Keratinocyte (primary cell): Measurements from ENCODE around the gene ARHGAP24. TPM values are rescaled to one million over a fixed set of nuclear protein-coding genes. Genes with fewer than 3 reads are reported as not detected.

ENCODE experiments used
- DNase-seq: peaks from one replicate; pipeline ENCODE4 v3.0.0-alpha.2; 2011; ENCODE audit warnings: low read depth, missing footprints, low spot score
- FAIRE-seq: peaks from 2 replicates; lab custom pipeline; 2011; peaks lifted over from hg19 to GRCh38; lab: Jason Lieb, UNC
- H2AFZ ChIP-seq: 2 replicates; pipeline ENCODE4 v1.6.0; 2012; ENCODE audit warnings: low read length, control low read depth, inconsistent platforms; ENCODE audit not compliant: control insufficient read depth
- H3K27ac ChIP-seq: 2 replicates; pipeline ENCODE4 v1.5.1; 2011; ENCODE audit warnings: low read length; ENCODE audit not compliant: control insufficient read depth, insufficient read depth
- H3K27me3 ChIP-seq: 3 replicates; pipeline ENCODE4 v1.6.0; 2011; ENCODE audit warnings: low read length; ENCODE audit not compliant: control insufficient read depth, insufficient read depth; ENCODE audit errors: extremely low read depth
- H3K36me3 ChIP-seq, 2 experiments: 2 replicates in 1 of 2; 3 replicates in 1 of 2; pipeline ENCODE4 v1.5.1; 2011; ENCODE audit warnings: low read length in 2 of 2, mild to moderate bottlenecking in 1 of 2; ENCODE audit not compliant: control insufficient read depth in 2 of 2, insufficient read depth in 2 of 2; ENCODE audit errors: extremely low read depth in 1 of 2
- H3K4me1 ChIP-seq: 3 replicates; pipeline ENCODE4 v1.5.1; 2011; ENCODE audit warnings: low read length; ENCODE audit not compliant: control insufficient read depth, insufficient read depth; ENCODE audit errors: extremely low read depth
- H3K4me2 ChIP-seq: 3 replicates; pipeline ENCODE4 v1.6.0; 2011; ENCODE audit warnings: low read depth, low read length; ENCODE audit not compliant: control insufficient read depth, insufficient read depth; ENCODE audit errors: extremely low read depth
- H3K4me3 ChIP-seq, 3 experiments: fragments of 200-600 bp in 1 of 3; sonication (generic) in 1 of 3; 2 replicates in 2 of 3; 3 replicates in 1 of 3; pipeline ENCODE4 v1.5.1; 2011 to 2016; ENCODE audit warnings: low read length in 3 of 3, mild to moderate bottlenecking in 3 of 3, control low read depth in 2 of 3, inconsistent platforms in 1 of 3, low read depth in 1 of 3, mixed read lengths in 1 of 3, mixed run types in 1 of 3, moderate library complexity in 1 of 3; ENCODE audit not compliant: control insufficient read depth in 2 of 3, insufficient read depth in 2 of 3; ENCODE audit errors: extremely low read depth in 1 of 3
- H3K79me2 ChIP-seq: 2 replicates; pipeline ENCODE4 v1.6.0; 2012; ENCODE audit warnings: low read length; ENCODE audit not compliant: control insufficient read depth, insufficient read depth
- H3K9ac ChIP-seq: 3 replicates; pipeline ENCODE4 v1.6.0; 2011; ENCODE audit warnings: low read length; ENCODE audit not compliant: control insufficient read depth, insufficient read depth; ENCODE audit errors: extremely low read depth
- H3K9me1 ChIP-seq: 3 replicates; pipeline ENCODE4 v1.6.0; 2011; ENCODE audit warnings: low read length; ENCODE audit not compliant: control insufficient read depth, insufficient read depth; ENCODE audit errors: extremely low read depth
- H3K9me3 ChIP-seq: 2 replicates; pipeline ENCODE4 v1.5.1; 2012; ENCODE audit warnings: low read depth, low read length; ENCODE audit not compliant: control insufficient read depth
- H4K20me1 ChIP-seq: 3 replicates; pipeline ENCODE4 v1.6.0; 2011; ENCODE audit warnings: low read length; ENCODE audit not compliant: control insufficient read depth, insufficient read depth; ENCODE audit errors: extremely low read depth
- EZH2 ChIP-seq: IDR thresholded peaks from one replicate; pipeline ENCODE4 v1.6.1; 2012; ENCODE audit warnings: inconsistent platforms, mild to moderate bottlenecking, low read length, moderate library complexity
- dilution Hi-C: fragments of 300-500 bp; cut with MboI; formaldehyde crosslinking; loops from one replicate; pipeline ENCODE4 v1.7.0; 2020; ENCODE audit warnings: low sequenced_read_pairs; ENCODE audit not compliant: extremely low pct_ligation_motif_present
- polyA plus RNA-seq, 5 experiments: library from polyadenylated mRNA; depleted of rRNA in 3 of 5; stranded (reverse) in 3 of 5; stranded (forward) in 1 of 5; unstranded in 1 of 5; fragments of >200 nt; gene quantifications; 1 replicate in 1 of 5; 2 replicates in 3 of 5; 3 replicates in 1 of 5; pipeline versions ENCODE4 v1.2.1 to v1.2.3, GENCODE V29; 2011 to 2012; ENCODE audit warnings: missing spikeins in 2 of 5, low read depth in 1 of 5, low replicate concordance in 1 of 5
- TF ChIP-seq, protein P1 (sequence below), 3 experiments: IDR thresholded peaks in 1 of 3; conservative IDR thresholded peaks in 1 of 3; optimal IDR thresholded peaks in 1 of 3; 2 replicates in 2 of 3; 3 replicates in 1 of 3; pipeline versions ENCODE3 to v1.5.1; 2011; ENCODE audit warnings: low read length in 3 of 3, mild to moderate bottlenecking in 3 of 3, moderate library complexity in 2 of 3, control low read depth in 1 of 3, inconsistent platforms in 1 of 3; ENCODE audit not compliant: insufficient read depth in 2 of 3; ENCODE audit errors: extremely low read depth in 1 of 3

Gene ARHGAP24
- polyA plus RNA-seq, 1 donor (not counting 4 experiments of a cell fraction or from before 2014, with no cell fraction given) = 0.87 TPM

DNA sequence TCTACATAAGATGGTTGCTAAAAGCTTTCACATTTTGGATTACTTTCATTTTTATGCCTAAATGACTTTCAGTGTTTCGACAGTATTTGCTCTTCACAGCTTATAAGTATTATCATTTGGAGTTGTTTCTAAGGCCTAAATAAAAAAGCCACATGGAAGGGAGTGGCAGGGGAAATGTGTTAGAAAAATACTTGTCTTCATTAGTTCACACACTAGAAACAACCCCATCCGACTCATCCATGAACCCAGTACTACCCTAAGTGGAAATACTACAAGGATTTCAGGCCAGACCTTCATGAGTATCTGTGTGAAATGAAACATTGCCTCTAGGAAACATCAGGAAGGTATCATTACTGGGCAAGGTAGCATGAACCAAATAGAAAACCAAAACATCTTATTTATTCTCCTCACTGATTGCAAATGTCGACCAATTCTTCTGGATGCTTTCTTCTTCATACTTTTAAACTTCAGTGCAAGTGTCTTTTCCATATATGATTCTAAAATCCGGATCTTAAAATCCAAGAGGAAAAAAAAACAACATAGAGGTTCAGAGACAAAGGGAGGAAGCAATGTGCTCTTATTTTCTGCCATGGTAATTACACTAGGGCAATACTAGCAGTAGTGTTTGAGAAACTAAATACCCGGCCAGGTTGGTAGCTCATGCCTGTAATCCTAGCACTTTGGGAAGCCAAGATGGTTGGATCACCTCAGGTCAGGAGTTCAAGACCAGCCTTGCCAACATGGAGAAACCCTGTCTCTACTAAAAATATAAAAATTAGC lies 349.4 kb downstream of the ARHGAP24 start:
- Histone ChIP-seq H3K27ac (no peak overlapping the region), H3K4me2 (no peak overlapping the region), H3K4me1 (peaks cover 4% of the 10 kb centered on the region), H2AFZ (no peak overlapping the region), H3K4me3 (no peak overlapping the region), H3K27me3 (no peaks in the 10 kb centered on the region), H3K79me2 (no peaks in the 10 kb centered on the region), H4K20me1 (no peaks in the 10 kb centered on the region), H3K9ac (no peak overlapping the region), H3K9me1 (no peaks in the 10 kb centered on the region), H3K36me3 (no peaks in the 10 kb centered on the region), H3K9me3 (peaks cover 2% of the 10 kb centered on the region)
- TF ChIP-seq, protein P1, sequence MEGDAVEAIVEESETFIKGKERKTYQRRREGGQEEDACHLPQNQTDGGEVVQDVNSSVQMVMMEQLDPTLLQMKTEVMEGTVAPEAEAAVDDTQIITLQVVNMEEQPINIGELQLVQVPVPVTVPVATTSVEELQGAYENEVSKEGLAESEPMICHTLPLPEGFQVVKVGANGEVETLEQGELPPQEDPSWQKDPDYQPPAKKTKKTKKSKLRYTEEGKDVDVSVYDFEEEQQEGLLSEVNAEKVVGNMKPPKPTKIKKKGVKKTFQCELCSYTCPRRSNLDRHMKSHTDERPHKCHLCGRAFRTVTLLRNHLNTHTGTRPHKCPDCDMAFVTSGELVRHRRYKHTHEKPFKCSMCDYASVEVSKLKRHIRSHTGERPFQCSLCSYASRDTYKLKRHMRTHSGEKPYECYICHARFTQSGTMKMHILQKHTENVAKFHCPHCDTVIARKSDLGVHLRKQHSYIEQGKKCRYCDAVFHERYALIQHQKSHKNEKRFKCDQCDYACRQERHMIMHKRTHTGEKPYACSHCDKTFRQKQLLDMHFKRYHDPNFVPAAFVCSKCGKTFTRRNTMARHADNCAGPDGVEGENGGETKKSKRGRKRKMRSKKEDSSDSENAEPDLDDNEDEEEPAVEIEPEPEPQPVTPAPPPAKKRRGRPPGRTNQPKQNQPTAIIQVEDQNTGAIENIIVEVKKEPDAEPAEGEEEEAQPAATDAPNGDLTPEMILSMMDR (optimal IDR thresholded peaks at IDR 0.05 in 1 of 3, IDR thresholded peaks at IDR 0.05 in 1 of 3, conservative IDR thresholded peaks at IDR 0.05 in 1 of 3; ENCODE audit: extremely low read depth in 1 of 3, insufficient read depth in 2 of 3, low read length in 3 of 3) = no peak
- no peak for TF ChIP-seq EZH2
- dilution Hi-C loops = no loop called here
- no peak for FAIRE-seq
- no peak for DNase-seq

DNA sequence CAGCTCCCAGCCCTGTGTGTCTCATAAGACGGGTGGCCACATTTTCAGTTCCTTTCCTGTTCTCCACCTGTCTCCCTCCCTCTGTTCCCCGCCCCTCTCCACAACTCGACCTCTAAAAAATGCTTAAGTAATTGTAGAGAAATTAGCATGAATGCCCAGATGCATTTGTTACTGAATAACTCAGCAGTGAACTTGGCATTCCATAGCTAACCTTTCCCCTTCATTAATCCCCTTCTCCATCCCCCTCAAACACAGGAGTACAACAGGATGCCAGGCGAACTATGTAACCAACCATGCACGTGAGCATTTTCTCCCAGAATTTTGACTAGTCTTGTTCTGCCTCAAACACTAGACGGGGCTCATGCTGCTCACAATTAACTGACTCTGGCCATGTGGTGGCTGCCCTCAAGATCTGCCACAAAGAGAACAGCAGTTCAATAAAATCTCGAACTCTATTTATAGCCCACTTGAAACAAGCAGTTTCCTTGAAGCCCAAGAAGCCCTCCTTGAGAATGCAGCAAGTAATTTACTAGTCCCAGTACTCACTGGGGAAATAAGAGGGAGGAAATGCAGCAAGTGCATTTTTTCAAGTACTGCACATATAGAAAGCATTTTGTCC lies 351.2 kb downstream of the ARHGAP24 start:
- H3K79me2 ChIP-seq = no peaks in the 10 kb centered on the region
- no peak for TF ChIP-seq EZH2
- H2AFZ ChIP-seq = no peak overlapping the region
- no peaks in the 10 kb centered on the region for H4K20me1 ChIP-seq
- no peak overlapping the region for H3K27ac ChIP-seq
- no peaks in the 10 kb centered on the region for H3K9me1 ChIP-seq
- no peaks in the 10 kb centered on the region for H3K27me3 ChIP-seq
- no peak overlapping the region for H3K4me2 ChIP-seq
- dilution Hi-C loops = no loop called here
- no peak for FAIRE-seq
- DNase-seq = no peak
- no peaks in the 10 kb centered on the region for H3K9me3 ChIP-seq
- H3K9ac ChIP-seq = no peak overlapping the region
- H3K36me3 ChIP-seq = no peaks in the 10 kb centered on the region
- H3K4me1 ChIP-seq = peaks cover 4% of the 10 kb centered on the region
- H3K4me3 ChIP-seq = no peak overlapping the region
